ENCODE results near the gene ACTN3. TPM values are rescaled to one million over a fixed set of nuclear protein-coding genes. Genes with fewer than 3 reads are reported as not detected.

ACTN3 gene
- total RNA-seq, 1 donor from 2014 or later = 0.11 TPM

GRCh38 chr11:66510271-66510989 lies 36.3 kb upstream of the ACTN3 start, which contains the start of gene BBS1:
BBS1 (plus strand) TSS chr11:66510635; CDS start chr11:66510660, 25 bp downstream.
- Mint-ChIP-seq H3K36me3 (ENCODE audit: unreplicated experiment) (peaks cover 8% of the 10 kb centered on the region), H3K4me1 (ENCODE audit: unreplicated experiment) (peaks cover 14% of the 10 kb centered on the region), H3K4me3 (ENCODE audit: unreplicated experiment) (peak within 1 kb of the TSS; percentile 93), H3K27me3 (ENCODE audit: unreplicated experiment) (no peaks in the 10 kb centered on the region), H3K9me3 (ENCODE audit: unreplicated experiment) (no peaks in the 10 kb centered on the region), H3K27ac (ENCODE audit: unreplicated experiment) (peak within 1 kb of the TSS; percentile 82)
- DNase-seq (ENCODE audit: extremely low spot score, unreplicated experiment) = peak; percentile 93
- no peak for TF ChIP-seq CTCF (IDR thresholded peaks at IDR 0.05)

- H3K27me3 Mint-ChIP-seq (ENCODE audit: unreplicated experiment) = no peaks in the 10 kb centered on the region
- peaks cover 11% of the 10 kb centered on the region for H3K36me3 Mint-ChIP-seq (ENCODE audit: unreplicated experiment)
- peak overlapping the region; percentile 93 for H3K4me3 Mint-ChIP-seq (ENCODE audit: unreplicated experiment)
- peaks cover 14% of the 10 kb centered on the region for H3K4me1 Mint-ChIP-seq (ENCODE audit: unreplicated experiment)
- H3K27ac Mint-ChIP-seq (ENCODE audit: unreplicated experiment) = peak overlapping the region; percentile 82
- H3K9me3 Mint-ChIP-seq (ENCODE audit: unreplicated experiment) = no peaks in the 10 kb centered on the region
- TF ChIP-seq CTCF (IDR thresholded peaks at IDR 0.05) = no peak
- no peak for DNase-seq (ENCODE audit: extremely low spot score, unreplicated experiment)
These were observed 35.7 kb upstream of the ACTN3 start for GRCh38 chr11:66510990-66511339.

GRCh38 chr11:66523611-66524010 lies 23.1 kb upstream of the ACTN3 start:
- no peaks in the 10 kb centered on the region for H3K4me1 Mint-ChIP-seq (ENCODE audit: unreplicated experiment)
- TF ChIP-seq CTCF (IDR thresholded peaks at IDR 0.05) = no peak
- DNase-seq (ENCODE audit: extremely low spot score, unreplicated experiment) = no peak
- no peak overlapping the region for H3K27ac Mint-ChIP-seq (ENCODE audit: unreplicated experiment)
- H3K4me3 Mint-ChIP-seq (ENCODE audit: unreplicated experiment) = no peak overlapping the region
- no peaks in the 10 kb centered on the region for H3K9me3 Mint-ChIP-seq (ENCODE audit: unreplicated experiment)
- no peaks in the 10 kb centered on the region for H3K27me3 Mint-ChIP-seq (ENCODE audit: unreplicated experiment)
- peaks cover 32% of the 10 kb centered on the region for H3K36me3 Mint-ChIP-seq (ENCODE audit: unreplicated experiment)

DNA sequence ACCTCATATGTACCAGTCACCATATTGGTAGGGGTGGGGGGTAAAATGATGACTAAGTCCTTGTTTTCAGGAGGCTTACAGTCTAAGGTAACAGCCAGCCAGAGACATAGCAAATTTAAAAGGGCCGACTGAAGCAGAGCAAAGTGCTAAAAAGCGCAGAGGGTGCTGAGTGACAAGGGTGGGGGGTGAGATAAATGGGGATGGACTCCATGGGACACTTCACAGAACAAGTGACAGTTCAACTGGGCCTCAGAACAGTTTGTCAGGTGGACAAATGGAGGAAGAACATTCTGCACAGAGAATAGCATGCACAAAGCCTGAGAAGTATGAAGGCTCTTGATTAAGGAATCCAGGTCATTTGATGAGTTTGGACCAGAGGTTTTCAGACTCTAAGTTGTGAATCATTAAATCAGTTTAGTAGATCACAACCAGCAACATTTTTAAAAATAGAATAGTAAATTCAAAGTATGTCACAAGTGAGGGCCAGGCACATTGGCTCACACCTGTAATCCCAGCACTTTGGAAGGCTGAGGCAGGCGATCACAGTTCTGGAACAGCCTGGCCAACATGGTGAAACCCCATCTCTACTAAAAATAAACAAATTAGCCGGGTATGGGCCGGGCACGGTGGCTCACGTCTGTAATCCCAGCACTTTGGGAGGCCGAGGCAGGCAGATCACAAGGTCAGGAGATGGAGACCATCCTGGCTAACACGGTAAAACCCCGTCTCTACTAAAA lies 22.2 kb upstream of the ACTN3 start:
- Mint-ChIP-seq H3K27ac (ENCODE audit: unreplicated experiment) (no peak overlapping the region), H3K9me3 (ENCODE audit: unreplicated experiment) (no peaks in the 10 kb centered on the region), H3K27me3 (ENCODE audit: unreplicated experiment) (no peaks in the 10 kb centered on the region), H3K4me1 (ENCODE audit: unreplicated experiment) (no peaks in the 10 kb centered on the region), H3K4me3 (ENCODE audit: unreplicated experiment) (no peak overlapping the region), H3K36me3 (ENCODE audit: unreplicated experiment) (peaks cover 30% of the 10 kb centered on the region)
- no peak for TF ChIP-seq CTCF (IDR thresholded peaks at IDR 0.05)
- no peak for DNase-seq (ENCODE audit: extremely low spot score, unreplicated experiment)

DNA sequence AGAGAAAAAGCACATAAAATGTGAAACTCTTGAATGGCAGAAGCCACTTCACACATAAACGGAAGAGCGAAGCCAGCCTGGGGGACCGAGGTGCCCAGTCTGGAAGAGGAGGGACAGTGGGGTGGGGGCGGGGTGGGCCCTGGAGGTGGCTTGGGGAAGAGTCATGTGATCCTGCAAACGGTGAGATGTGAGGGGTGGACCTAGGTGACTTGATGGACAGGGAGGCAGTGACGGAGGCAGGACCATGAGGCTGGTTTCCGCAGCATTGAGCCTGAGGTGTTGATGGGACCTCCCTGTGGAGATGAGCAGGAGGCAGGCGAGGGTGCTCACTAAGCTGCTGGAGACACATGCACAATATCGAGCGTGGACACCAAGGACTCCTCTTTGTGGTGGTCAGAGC lies 17.6 kb upstream of the ACTN3 start:
- no peak overlapping the region for H3K4me3 Mint-ChIP-seq (ENCODE audit: unreplicated experiment)
- H3K27ac Mint-ChIP-seq (ENCODE audit: unreplicated experiment) = no peak overlapping the region
- DNase-seq (ENCODE audit: extremely low spot score, unreplicated experiment) = no peak
- H3K36me3 Mint-ChIP-seq (ENCODE audit: unreplicated experiment) = peaks cover 9% of the 10 kb centered on the region
- no peaks in the 10 kb centered on the region for H3K9me3 Mint-ChIP-seq (ENCODE audit: unreplicated experiment)
- no peaks in the 10 kb centered on the region for H3K27me3 Mint-ChIP-seq (ENCODE audit: unreplicated experiment)
- H3K4me1 Mint-ChIP-seq (ENCODE audit: unreplicated experiment) = no peaks in the 10 kb centered on the region
- no peak for TF ChIP-seq CTCF (IDR thresholded peaks at IDR 0.05)
